ENCODE measurements around the gene PRR15.

Gene PRR15

GRCh38 chr7:29612596-29612995 is 49.0 kb downstream of the PRR15 start:
- DNase-seq (ENCODE audit: low read depth in 2 of 2): peak; percentile 22 to 59
- TF ChIP-seq CTCF (IDR thresholded peaks at IDR 0.05; ENCODE audit: low read depth, low read length): no peak
- H3K4me3 ChIP-seq (replicated peaks in 1 of 2; ENCODE audit: low read depth in 2 of 2, low read length in 2 of 2): no peak overlapping the region

GRCh38 chr7:29613100-29613499 is 49.5 kb downstream of the PRR15 start:
- no peak for TF ChIP-seq CTCF (IDR thresholded peaks at IDR 0.05; ENCODE audit: low read depth, low read length)
- no peak for DNase-seq (ENCODE audit: low read depth in 2 of 2)
- no peak overlapping the region for H3K4me3 ChIP-seq (replicated peaks in 1 of 2; ENCODE audit: low read depth in 2 of 2, low read length in 2 of 2)

GRCh38 chr7:29614229-29614628 is 50.6 kb downstream of the PRR15 start:
- no peak for TF ChIP-seq CTCF (IDR thresholded peaks at IDR 0.05; ENCODE audit: low read depth, low read length)
- no peak for DNase-seq (ENCODE audit: low read depth in 2 of 2)
- no peak overlapping the region for H3K4me3 ChIP-seq (replicated peaks in 1 of 2; ENCODE audit: low read depth in 2 of 2, low read length in 2 of 2)

Measured in cardiac fibroblast (primary cell).